Activated T-cell treated with anti-CD3 and anti-CD28 coated beads, Interleukin-2, amount 50 U/mL, for 1 hour (primary cell): ENCODE measurements around the gene ERN1.
"Not testable (repeated sequence)": the region's sequence is repeated elsewhere in the genome, so short reads cannot be mapped to it uniquely, and the experiment has no call there.

Experiments
- DNase-seq: peaks from one replicate; pipeline ENCODE4 v3.0.0-alpha.2; 2020

Gene ERN1

GRCh38 chr17:64129765-64130558, at the start of gene ERN1:
Gene ERN1, minus strand, starts transcription at chr17:64130144. Its CDS starts 115 bp downstream, at chr17:64130029.
- DNase-seq = peak; percentile 92

GRCh38 chr17:64179024-64179423, 49.1 kb upstream of the ERN1 start:
- DNase-seq = not testable (repeated sequence)

GRCh38 chr17:64178011-64178825, 48.3 kb upstream of the ERN1 start:
- DNase-seq = no peak

GRCh38 chr17:64177311-64178010, 47.5 kb upstream of the ERN1 start:
- DNase-seq = no peak

GRCh38 chr17:64176556-64176955, 46.6 kb upstream of the ERN1 start:
- no peak for DNase-seq

GRCh38 chr17:64174686-64175456, 44.9 kb upstream of the ERN1 start:
- no peak for DNase-seq

GRCh38 chr17:64173646-64174045, 43.7 kb upstream of the ERN1 start:
- DNase-seq = no peak

- no peak for DNase-seq
These were observed 42.6 kb upstream of the ERN1 start for GRCh38 chr17:64172510-64172909.

GRCh38 chr17:64171041-64171440, 41.1 kb upstream of the ERN1 start:
- DNase-seq = no peak

GRCh38 chr17:64170286-64170685, 40.3 kb upstream of the ERN1 start:
- no peak for DNase-seq

GRCh38 chr17:64167666-64168065, 37.7 kb upstream of the ERN1 start:
- not testable (repeated sequence) for DNase-seq

GRCh38 chr17:64166876-64167275, 36.9 kb upstream of the ERN1 start:
- no peak for DNase-seq

- DNase-seq = no peak
These were observed 35.4 kb upstream of the ERN1 start for GRCh38 chr17:64165347-64165746.

- no peak for DNase-seq
These were observed 34.8 kb upstream of the ERN1 start for GRCh38 chr17:64164596-64165285.

GRCh38 chr17:64163468-64163867, 33.5 kb upstream of the ERN1 start:
- DNase-seq = no peak

- no peak for DNase-seq
These were observed 32.6 kb upstream of the ERN1 start for GRCh38 chr17:64162554-64162953.

GRCh38 chr17:64161380-64162176, 31.6 kb upstream of the ERN1 start:
- no peak for DNase-seq

GRCh38 chr17:64160378-64160777, 30.4 kb upstream of the ERN1 start:
- DNase-seq = no peak

GRCh38 chr17:64158831-64159590, 29.1 kb upstream of the ERN1 start:
- DNase-seq = no peak

- DNase-seq = no peak
These were observed 28.5 kb upstream of the ERN1 start for GRCh38 chr17:64158406-64158805.
